SK-N-SH (cell line): Measurements from ENCODE around the gene HLA-DPA1. TPM values are rescaled to one million over a fixed set of nuclear protein-coding genes. Genes with fewer than 3 reads are reported as not detected.

Source experiments
- CTCF ChIA-PET: fragments of 300-600, 350-600 bp; formaldehyde crosslinking; extraction: SDS; loops from one replicate; lab custom pipeline; 2021; lab: Yijun Ruan, JAX
- POLR2A ChIA-PET: fragments of 350-600 bp; sonication (Branson Sonifier 250); formaldehyde crosslinking; extraction: SDS; loops from one replicate; lab custom pipeline; 2020; ENCODE audit warnings: antibody characterized with exemption, inconsistent platforms; lab: Yijun Ruan, JAX
- DNase-seq: peaks from one replicate; pipeline ENCODE4 v3.0.0; 2012
- H2AFZ ChIP-seq: fragments of 200-600 bp; sonication (generic); 2 replicates; pipeline ENCODE4 v1.8.1; 2016; ENCODE audit warnings: antibody characterized with exemption, mild to moderate bottlenecking, low read depth
- H3F3A ChIP-seq: fragments of 200-600 bp; sonication (generic); replicated peaks from 2 replicates; pipeline ENCODE3; 2016; ENCODE audit warnings: antibody characterized with exemption, mild to moderate bottlenecking; ENCODE audit not compliant: insufficient read depth
- H3K27ac ChIP-seq, 2 experiments: fragments of 200-500 bp in 1 of 2; fragments of 200-600 bp in 1 of 2; sonication (Bioruptor generic) in 1 of 2; sonication (generic), shearing (Covaris generic) in 1 of 2; 2 replicates each; pipeline versions ENCODE4 v1.5.1 to v1.6.1; 2014 to 2016; ENCODE audit warnings: low read depth in 2 of 2, inconsistent platforms in 1 of 2, low read length in 1 of 2, mild to moderate bottlenecking in 1 of 2, mixed read lengths in 1 of 2
- H3K27me3 ChIP-seq: fragments of 200-600 bp; sonication (generic), shearing (Covaris generic); 2 replicates; pipeline ENCODE4 v1.6.1; 2016; ENCODE audit warnings: mixed run types; ENCODE audit not compliant: insufficient read depth
- H3K36me3 ChIP-seq, 2 experiments: fragments of 200-500 bp in 1 of 2; fragments of 200-600 bp in 1 of 2; sonication (Bioruptor generic) in 1 of 2; sonication (generic) in 1 of 2; replicated peaks in 1 of 2; 2 replicates each; pipeline versions ENCODE3 to v1.5.1; 2014 to 2016; ENCODE audit warnings: low read length in 1 of 2, mild to moderate bottlenecking in 1 of 2; ENCODE audit not compliant: insufficient read depth in 2 of 2, control insufficient read depth in 1 of 2
- H3K4me1 ChIP-seq, 2 experiments: fragments of 200-500 bp in 1 of 2; fragments of 200-600 bp in 1 of 2; sonication (Bioruptor generic) in 1 of 2; sonication (generic), shearing (Covaris generic) in 1 of 2; 2 replicates each; pipeline versions ENCODE4 v1.5.1 to v1.6.1; 2014 to 2016; ENCODE audit warnings: low read depth in 1 of 2, low read length in 1 of 2, mixed run types in 1 of 2; ENCODE audit not compliant: insufficient read depth in 2 of 2, control insufficient read depth in 1 of 2
- H3K4me2 ChIP-seq: fragments of 200-600 bp; sonication (generic), shearing (Covaris generic); 2 replicates; pipeline ENCODE4 v1.6.1; 2017; ENCODE audit warnings: mixed run types
- H3K4me3 ChIP-seq, 2 experiments: fragments of 200-500 bp in 1 of 2; fragments of 200-600 bp in 1 of 2; sonication (Bioruptor generic) in 1 of 2; sonication (generic), shearing (Covaris generic) in 1 of 2; 2 replicates each; pipeline versions ENCODE4 v1.5.1 to v1.8.1; 2014 to 2016; ENCODE audit warnings: low read depth in 2 of 2, inconsistent platforms in 1 of 2, low read length in 1 of 2, mild to moderate bottlenecking in 1 of 2, mixed read lengths in 1 of 2, moderate library complexity in 1 of 2
- H3K79me2 ChIP-seq: fragments of 200-600 bp; sonication (generic); 2 replicates; pipeline ENCODE4 v1.8.1; 2017; ENCODE audit warnings: mild to moderate bottlenecking; ENCODE audit not compliant: insufficient read depth
- H3K9ac ChIP-seq: fragments of 200-600 bp; sonication (generic); 2 replicates; pipeline ENCODE4 v1.6.1; 2017; ENCODE audit warnings: mixed run types
- H3K9me2 ChIP-seq: fragments of 200-600 bp; sonication (generic); 2 replicates; pipeline ENCODE4 v1.6.1; 2017; ENCODE audit warnings: mixed run types
- H3K9me3 ChIP-seq: fragments of 200-600 bp; sonication (generic); 2 replicates; pipeline ENCODE4 v1.6.1; 2017; ENCODE audit warnings: mixed run types, mild to moderate bottlenecking, moderate library complexity
- H4K20me1 ChIP-seq: fragments of 200-600 bp; sonication (generic); 2 replicates; pipeline ENCODE4 v1.6.1; 2017; ENCODE audit warnings: mild to moderate bottlenecking, mixed run types; ENCODE audit not compliant: insufficient read depth
- CHD2 ChIP-seq: fragments of 150-350 bp; IDR thresholded peaks from 2 replicates; pipeline ENCODE4 v1.6.1; 2018; ENCODE audit warnings: low read length; ENCODE audit not compliant: partially characterized antibody
- EP300 ChIP-seq, 2 experiments: IDR thresholded peaks; 2 replicates each; pipeline versions ENCODE4 v1.4.0 to v1.6.1; 2012; ENCODE audit warnings: borderline replicate concordance in 1 of 2, low read depth in 1 of 2, low read length in 1 of 2
- FOXJ3 ChIP-seq: sonication (generic); formaldehyde crosslinking; IDR thresholded peaks from 2 replicates; pipeline ENCODE4 v1.5.1; 2020; ENCODE audit warnings: mild to moderate bottlenecking, missing genetic modification reagents
- JUND ChIP-seq: IDR thresholded peaks from 2 replicates; pipeline ENCODE4 v1.4.0; 2012
- MEF2A ChIP-seq: IDR thresholded peaks from 2 replicates; pipeline ENCODE4 v1.4.0; 2012; ENCODE audit warnings: low read depth, borderline replicate concordance
- MXI1 ChIP-seq: IDR thresholded peaks from 2 replicates; pipeline ENCODE4 v1.6.1; 2012; ENCODE audit warnings: mild to moderate bottlenecking, low read depth, low read length, improper control_type of control experiment
- NRF1 ChIP-seq: IDR thresholded peaks from 2 replicates; pipeline ENCODE4 v1.6.1; 2012; ENCODE audit warnings: low read depth, mild to moderate bottlenecking, low read length
- PBX3 ChIP-seq: IDR thresholded peaks from 2 replicates; pipeline ENCODE4; 2012
- POLR2AphosphoS5 ChIP-seq: IDR thresholded peaks from 2 replicates; pipeline ENCODE4 v1.6.1; 2012; ENCODE audit warnings: low read depth, low read length
- RAD21 ChIP-seq: IDR thresholded peaks from 2 replicates; pipeline ENCODE4 v1.6.1; 2012; ENCODE audit warnings: mild to moderate bottlenecking, low read length
- RXRA ChIP-seq: IDR thresholded peaks from 2 replicates; pipeline ENCODE4 v1.4.0; 2012; ENCODE audit warnings: low read depth, mild to moderate bottlenecking, borderline replicate concordance
- SIN3A ChIP-seq: IDR thresholded peaks from 2 replicates; pipeline ENCODE4 v1.6.1; 2012; ENCODE audit warnings: low read depth, mild to moderate bottlenecking, low read length, moderate library complexity, borderline replicate concordance
- SMC3 ChIP-seq: IDR thresholded peaks from 2 replicates; pipeline ENCODE4 v1.6.1; 2012; ENCODE audit warnings: low read depth, low read length, improper control_type of control experiment
- TAF1 ChIP-seq: IDR thresholded peaks from 2 replicates; pipeline ENCODE4 v1.6.1; 2012; ENCODE audit warnings: low read depth, mild to moderate bottlenecking, low read length, moderate library complexity, borderline replicate concordance
- TEAD4 ChIP-seq: IDR thresholded peaks from 2 replicates; pipeline ENCODE4 v1.4.0; 2012; ENCODE audit warnings: mild to moderate bottlenecking, borderline replicate concordance; ENCODE audit not compliant: insufficient read depth
- YY1 ChIP-seq: IDR thresholded peaks from 2 replicates; pipeline ENCODE4 v1.4.0; 2012; ENCODE audit warnings: low read depth, mild to moderate bottlenecking
- ZBTB33 ChIP-seq: IDR thresholded peaks from 2 replicates; pipeline ENCODE4 v1.4.0; 2012; ENCODE audit warnings: low read depth, borderline replicate concordance
- WGBS: methylation state at CpG from one replicate; pipeline ENCODE4 v1.1.6; 2017; ENCODE audit warnings: low lambda C conversion rate; 5-methylcytosine and 5-hydroxymethylcytosine counted together
- polyA plus RNA-seq, 3 experiments: library from polyadenylated mRNA; depleted of rRNA; stranded (reverse); fragments of >200 nt; gene quantifications; 2 replicates each; pipeline ENCODE4 v1.2.3, GENCODE V29; 2012
- TF ChIP-seq, protein P1 (sequence below): IDR thresholded peaks from 2 replicates; pipeline ENCODE4 v1.4.0; 2012; ENCODE audit warnings: low read depth, borderline replicate concordance
- TF ChIP-seq, protein P2 (sequence below): IDR thresholded peaks from 2 replicates; pipeline ENCODE4 v1.4.0; 2012; ENCODE audit warnings: low read depth
- TF ChIP-seq, protein P3 (sequence below): fragments of 150-350 bp; IDR thresholded peaks from 2 replicates; pipeline ENCODE4 v1.6.1; 2017; ENCODE audit warnings: antibody characterized with exemption, low read length, low read depth, borderline replicate concordance

The HLA-DPA1 gene
- polyA plus RNA-seq, 1 of the 3 experiments (the other 2 are of a cell fraction) = 1.9 TPM

GRCh38 chr6:33061987-33062386 is 11.5 kb downstream of the HLA-DPA1 start:
- WGBS = 6% methylated on average over 2 of the region's 2 CpGs
- Histone ChIP-seq H3K27me3 (peaks cover 4% of the 10 kb centered on the region; the same call in 1 of the 2 replicates), H2AFZ (no peak overlapping the region), H3K9me3 (no peaks in the 10 kb centered on the region), H3K36me3 (no peaks in the 10 kb centered on the region), H3K4me1 (no peaks in the 10 kb centered on the region), H3K79me2 (no peaks in the 10 kb centered on the region), H3K27ac (no peak overlapping the region), H3K9me2 (no peaks in the 10 kb centered on the region), H3K9ac (no peak overlapping the region), H3K4me2 (no peak overlapping the region), H4K20me1 (no peaks in the 10 kb centered on the region), H3F3A (peaks cover 5% of the 10 kb centered on the region), H3K4me3 (no peak overlapping the region)
- ChIA-PET CTCF (interaction anchor here (0.6 to 0.7 kb wide), 2 partner anchors 11 to 315 kb away, joined by 3 read pairs; no protein-coding TSS in a partner anchor), POLR2A (no interaction called here)
- TF ChIP-seq YY1 (no peak), SIN3A (no peak), EP300 (IDR thresholded peaks at IDR 0.05; ENCODE audit: borderline replicate concordance in 1 of 2, low read depth in 1 of 2, low read length in 1 of 2) (no peak), SMC3 (no peak), RAD21 (no peak), MEF2A (no peak), MXI1 (no peak), CHD2 (no peak), FOXJ3 (no peak)
- TF ChIP-seq, protein P1, sequence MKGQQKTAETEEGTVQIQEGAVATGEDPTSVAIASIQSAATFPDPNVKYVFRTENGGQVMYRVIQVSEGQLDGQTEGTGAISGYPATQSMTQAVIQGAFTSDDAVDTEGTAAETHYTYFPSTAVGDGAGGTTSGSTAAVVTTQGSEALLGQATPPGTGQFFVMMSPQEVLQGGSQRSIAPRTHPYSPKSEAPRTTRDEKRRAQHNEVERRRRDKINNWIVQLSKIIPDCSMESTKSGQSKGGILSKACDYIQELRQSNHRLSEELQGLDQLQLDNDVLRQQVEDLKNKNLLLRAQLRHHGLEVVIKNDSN = no peak
- TF ChIP-seq, protein P2, sequence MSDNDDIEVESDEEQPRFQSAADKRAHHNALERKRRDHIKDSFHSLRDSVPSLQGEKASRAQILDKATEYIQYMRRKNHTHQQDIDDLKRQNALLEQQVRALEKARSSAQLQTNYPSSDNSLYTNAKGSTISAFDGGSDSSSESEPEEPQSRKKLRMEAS = no peak
- no peak for DNase-seq

- Histone ChIP-seq H3K9me2 (no peaks in the 10 kb centered on the region), H3K4me1 (no peaks in the 10 kb centered on the region), H3K79me2 (no peaks in the 10 kb centered on the region), H3K27me3 (no peaks in the 10 kb centered on the region; the same call in 1 of the 2 replicates), H3K9ac (no peak overlapping the region), H3K9me3 (no peaks in the 10 kb centered on the region), H3K4me2 (no peak overlapping the region), H3F3A (peaks cover 5% of the 10 kb centered on the region), H3K27ac (no peak overlapping the region), H2AFZ (no peak overlapping the region), H3K36me3 (no peaks in the 10 kb centered on the region), H4K20me1 (no peaks in the 10 kb centered on the region), H3K4me3 (no peak overlapping the region)
- POLR2A ChIA-PET = no interaction called here
- DNase-seq = no peak
- CTCF ChIA-PET = interaction anchor here (1.1 to 1.2 kb wide), 2 partner anchors 43 to 57 kb away, joined by 3 to 4 read pairs; no protein-coding TSS in a partner anchor
- 9% methylated on average over 6 of the region's 6 CpGs for WGBS
- TF ChIP-seq TAF1 = no peak
- no peak for TF ChIP-seq ZBTB33
- TF ChIP-seq SIN3A = no peak
- no peak for TF ChIP-seq MEF2A
- TF ChIP-seq SMC3 = no peak
- no peak for TF ChIP-seq RXRA
- no peak for TF ChIP-seq TEAD4
- no peak for TF ChIP-seq PBX3
- TF ChIP-seq, protein P3, sequence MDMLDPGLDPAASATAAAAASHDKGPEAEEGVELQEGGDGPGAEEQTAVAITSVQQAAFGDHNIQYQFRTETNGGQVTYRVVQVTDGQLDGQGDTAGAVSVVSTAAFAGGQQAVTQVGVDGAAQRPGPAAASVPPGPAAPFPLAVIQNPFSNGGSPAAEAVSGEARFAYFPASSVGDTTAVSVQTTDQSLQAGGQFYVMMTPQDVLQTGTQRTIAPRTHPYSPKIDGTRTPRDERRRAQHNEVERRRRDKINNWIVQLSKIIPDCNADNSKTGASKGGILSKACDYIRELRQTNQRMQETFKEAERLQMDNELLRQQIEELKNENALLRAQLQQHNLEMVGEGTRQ = no peak
- no peak for TF ChIP-seq NRF1
- TF ChIP-seq, protein P1 = no peak
- no peak for TF ChIP-seq POLR2AphosphoS5
- TF ChIP-seq RAD21 = no peak
- TF ChIP-seq JUND = no peak
Observed at GRCh38 chr6:33057222-33058150, 16.0 kb downstream of the HLA-DPA1 start.
